Mucosa of rectum (tissue), 2 donors: Measurements from ENCODE around the gene SERPINB11.
"Not testable (repeated sequence)": the region's sequence is repeated elsewhere in the genome, so short reads cannot be mapped to it uniquely, and the experiment has no call there.

Experiments
- H3K27ac ChIP-seq, 2 donors: one replicate each; pipeline ENCODE4 v1.7.0; 2013; ENCODE audit warnings: inconsistent platforms in 2 of 2, low read depth in 2 of 2, low read length in 2 of 2
- H3K27me3 ChIP-seq, 2 donors: one replicate each; pipeline ENCODE4 v1.7.0; 2013; ENCODE audit warnings: low read length in 2 of 2; ENCODE audit not compliant: control insufficient read depth in 2 of 2, insufficient read depth in 2 of 2
- H3K36me3 ChIP-seq, 2 donors: one replicate each; pipeline ENCODE4 v1.7.0; 2013; ENCODE audit warnings: low read length in 2 of 2; ENCODE audit not compliant: control insufficient read depth in 2 of 2, insufficient read depth in 2 of 2
- H3K4me1 ChIP-seq, 2 donors: one replicate each; pipeline ENCODE4 v1.7.0; 2013; ENCODE audit warnings: low read length in 2 of 2, mild to moderate bottlenecking in 1 of 2; ENCODE audit not compliant: control insufficient read depth in 2 of 2, insufficient read depth in 2 of 2
- H3K4me3 ChIP-seq, 2 donors: one replicate each; pipeline ENCODE4 v1.7.0; 2013; ENCODE audit warnings: low read length in 2 of 2
- H3K9ac ChIP-seq, 2 donors: one replicate each; pipeline ENCODE4 v1.7.0; 2013; ENCODE audit warnings: low read length in 2 of 2, low read depth in 1 of 2, mild to moderate bottlenecking in 1 of 2
- H3K9me3 ChIP-seq, 2 donors: one replicate each; pipeline ENCODE4 v1.7.0; 2013; ENCODE audit warnings: low read length in 2 of 2; ENCODE audit not compliant: control insufficient read depth in 2 of 2
- donor health status: healthy.
- donor health status: Normal muscosa, but diverticular disease.

SERPINB11 gene, protein sequence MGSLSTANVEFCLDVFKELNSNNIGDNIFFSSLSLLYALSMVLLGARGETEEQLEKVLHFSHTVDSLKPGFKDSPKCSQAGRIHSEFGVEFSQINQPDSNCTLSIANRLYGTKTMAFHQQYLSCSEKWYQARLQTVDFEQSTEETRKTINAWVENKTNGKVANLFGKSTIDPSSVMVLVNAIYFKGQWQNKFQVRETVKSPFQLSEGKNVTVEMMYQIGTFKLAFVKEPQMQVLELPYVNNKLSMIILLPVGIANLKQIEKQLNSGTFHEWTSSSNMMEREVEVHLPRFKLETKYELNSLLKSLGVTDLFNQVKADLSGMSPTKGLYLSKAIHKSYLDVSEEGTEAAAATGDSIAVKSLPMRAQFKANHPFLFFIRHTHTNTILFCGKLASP

GRCh38 chr18:63702660-63703059 lies at the start of gene SERPINB11:
TSS of gene SERPINB11 (plus strand) at chr18:63702960. CDS start at chr18:63710194, 7,234 bp downstream.
- Histone ChIP-seq H3K36me3 (no peaks in the 10 kb centered on the region), H3K9me3 (no peaks in the 10 kb centered on the region), H3K4me1 (no peaks in the 10 kb centered on the region), H3K9ac (no peak within 1 kb of the TSS), H3K27ac (no peak within 1 kb of the TSS), H3K27me3 (no peaks in the 10 kb centered on the region), H3K4me3 (no peak within 1 kb of the TSS)

- H3K9ac ChIP-seq, H3K27ac ChIP-seq, H3K4me1 ChIP-seq, H3K9me3 ChIP-seq, H3K36me3 ChIP-seq, H3K27me3 ChIP-seq, H3K4me3 ChIP-seq: not testable (repeated sequence)
Observed at GRCh38 chr18:63658920-63659319, 43.8 kb upstream of the SERPINB11 start.

DNA sequence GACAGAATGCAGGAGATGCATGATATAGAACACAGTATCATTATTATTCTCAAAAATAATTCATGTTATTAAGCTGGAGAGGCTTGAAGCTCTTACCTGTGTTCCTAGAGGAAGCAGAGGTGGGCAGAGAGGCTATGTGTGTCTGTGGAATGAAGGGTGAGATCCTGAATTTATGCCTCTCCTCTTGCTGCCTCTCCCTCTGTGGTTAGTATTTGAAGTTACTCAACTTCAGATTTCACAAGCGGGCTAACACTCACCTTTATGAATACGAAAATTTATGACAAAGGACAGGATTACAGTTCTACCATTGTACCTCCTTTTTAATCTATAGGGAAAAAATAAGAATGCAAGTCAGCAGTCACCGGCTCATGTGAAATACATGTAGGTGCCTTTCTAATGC lies 41.0 kb upstream of the SERPINB11 start, which contains the start of gene SERPINB3:
Gene SERPINB3 (minus strand): TSS at position 144 of the 400 bp plus-strand sequence. CDS start 677 bp downstream, outside the sequence.
- H3K9ac ChIP-seq, H3K4me3 ChIP-seq: not testable (repeated sequence)

DNA sequence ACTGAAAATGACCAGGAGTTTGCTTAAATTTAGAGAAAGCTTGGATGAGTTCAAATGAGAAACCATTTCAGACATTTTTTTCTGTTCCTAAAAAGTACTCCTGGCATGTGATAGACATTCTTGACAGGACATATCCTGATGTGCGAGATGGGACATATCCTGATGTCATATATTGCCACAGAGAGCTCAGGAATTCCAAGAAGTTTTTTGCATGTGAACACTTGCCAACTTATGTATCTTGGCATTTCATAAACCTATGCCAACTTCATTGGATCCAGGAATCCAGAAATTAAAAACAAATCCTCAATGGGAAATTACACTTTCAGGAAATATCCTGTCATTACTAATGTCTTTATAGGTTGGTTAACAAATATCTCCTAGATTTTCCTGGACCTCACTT lies 38.2 kb upstream of the SERPINB11 start:
- Histone ChIP-seq H3K4me1 (no peaks in the 10 kb centered on the region), H3K4me3 (no peak overlapping the region), H3K36me3 (no peaks in the 10 kb centered on the region), H3K9me3 (no peaks in the 10 kb centered on the region), H3K27me3 (no peaks in the 10 kb centered on the region), H3K9ac (no peak overlapping the region), H3K27ac (no peak overlapping the region)

More for the DNA sequence above, 41.0 kb upstream of the SERPINB11 start, which contains the start of gene SERPINB3:
- not testable (repeated sequence) for H3K27ac ChIP-seq, H3K4me1 ChIP-seq, H3K36me3 ChIP-seq, H3K27me3 ChIP-seq, H3K9me3 ChIP-seq

DNA sequence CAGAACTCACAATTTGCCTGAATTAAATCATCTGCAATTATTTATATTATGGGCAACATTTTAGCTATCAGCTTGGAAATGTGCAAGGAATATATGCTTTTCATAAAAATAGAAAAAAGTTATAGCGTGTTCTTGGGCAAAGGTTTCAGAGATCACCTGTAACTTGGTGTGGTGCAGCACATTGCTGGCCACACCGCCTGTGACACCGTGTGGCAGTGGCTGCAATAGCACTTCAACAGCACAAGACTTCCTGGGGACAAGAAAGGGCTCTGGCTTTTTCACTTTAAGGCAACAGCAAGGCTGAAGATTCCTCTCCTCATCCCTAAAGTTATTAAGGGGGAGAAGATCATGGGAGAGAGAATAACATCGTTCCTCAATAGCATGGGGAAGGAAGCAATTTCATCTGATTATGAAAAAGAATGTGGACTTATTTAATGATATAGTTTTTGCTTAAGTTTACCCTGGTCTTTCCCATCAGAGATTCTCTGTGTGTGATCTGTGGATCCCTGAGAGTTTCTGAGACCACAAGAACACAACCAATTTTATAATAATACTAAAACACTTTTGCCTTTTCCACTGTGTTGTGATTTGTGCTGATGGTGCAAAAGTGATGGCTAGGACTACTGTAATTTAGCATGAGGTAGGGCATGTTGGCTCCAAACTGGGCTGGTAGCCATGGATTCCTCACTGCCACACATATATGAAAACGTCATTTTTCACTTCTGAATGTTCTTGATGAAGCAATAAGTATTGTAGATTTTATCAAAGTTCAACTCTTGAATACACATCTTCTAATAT lies 26.0 kb upstream of the SERPINB11 start:
- H3K9me3 ChIP-seq: no peaks in the 10 kb centered on the region
- no peaks in the 10 kb centered on the region for H3K36me3 ChIP-seq
- no peak overlapping the region for H3K4me3 ChIP-seq
- no peaks in the 10 kb centered on the region for H3K27me3 ChIP-seq
- no peak overlapping the region for H3K9ac ChIP-seq
- H3K27ac ChIP-seq: no peak overlapping the region
- no peaks in the 10 kb centered on the region for H3K4me1 ChIP-seq

- Histone ChIP-seq H3K4me3 (no peak overlapping the region), H3K36me3 (no peaks in the 10 kb centered on the region), H3K27ac (no peak overlapping the region), H3K27me3 (no peaks in the 10 kb centered on the region), H3K9ac (no peak overlapping the region), H3K4me1 (no peaks in the 10 kb centered on the region), H3K9me3 (no peaks in the 10 kb centered on the region)
Observed at GRCh38 chr18:63677500-63678225, 25.1 kb upstream of the SERPINB11 start.

DNA sequence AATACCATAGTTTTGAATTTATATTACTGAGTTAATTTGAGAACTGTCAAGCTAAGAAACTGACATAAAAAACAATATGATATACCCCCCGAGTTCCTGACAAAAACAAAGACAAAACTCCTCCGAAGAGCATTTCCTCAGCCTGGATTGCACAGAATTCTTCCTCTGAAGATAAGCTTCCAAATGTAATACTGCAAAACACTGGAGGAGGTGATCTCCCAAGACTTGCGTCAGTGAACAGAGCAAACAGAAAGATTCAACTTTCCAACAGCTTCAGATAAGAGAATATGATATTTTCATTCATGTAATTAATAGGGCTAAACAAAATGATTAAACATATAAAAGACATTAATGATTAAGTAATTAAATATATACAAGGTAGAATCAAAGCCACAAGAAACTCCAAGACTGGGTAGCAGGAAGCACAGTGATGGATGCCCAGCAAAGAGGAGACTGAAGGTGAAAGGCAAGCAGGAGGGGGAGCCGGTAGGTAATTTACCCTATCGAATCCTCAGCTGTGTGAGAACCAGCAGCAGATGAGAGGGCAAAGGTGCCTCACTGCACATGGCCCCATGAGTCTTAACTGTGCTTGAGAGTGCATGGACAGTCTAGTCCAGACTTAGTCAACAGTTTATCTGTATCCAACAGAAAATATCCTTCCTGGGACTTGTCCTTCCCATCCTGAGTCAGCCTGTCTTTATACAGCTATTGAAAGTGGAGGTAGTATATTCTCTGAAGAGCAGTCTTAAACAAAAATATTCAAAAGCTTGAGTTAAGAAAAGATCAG lies 22.7 kb upstream of the SERPINB11 start:
- Histone ChIP-seq H3K9me3 (no peaks in the 10 kb centered on the region), H3K9ac (no peak overlapping the region), H3K4me3 (no peak overlapping the region), H3K27me3 (no peaks in the 10 kb centered on the region), H3K36me3 (no peaks in the 10 kb centered on the region), H3K27ac (no peak overlapping the region), H3K4me1 (no peaks in the 10 kb centered on the region)

GRCh38 chr18:63681449-63682340 lies 21.1 kb upstream of the SERPINB11 start:
- Histone ChIP-seq H3K4me1 (no peaks in the 10 kb centered on the region), H3K9ac (no peak overlapping the region), H3K9me3 (no peaks in the 10 kb centered on the region), H3K4me3 (no peak overlapping the region), H3K27me3 (no peaks in the 10 kb centered on the region), H3K27ac (no peak overlapping the region), H3K36me3 (no peaks in the 10 kb centered on the region)

- Histone ChIP-seq H3K27me3 (no peaks in the 10 kb centered on the region), H3K4me3 (no peak overlapping the region), H3K9ac (no peak overlapping the region), H3K4me1 (no peaks in the 10 kb centered on the region), H3K36me3 (no peaks in the 10 kb centered on the region), H3K27ac (no peak overlapping the region), H3K9me3 (no peaks in the 10 kb centered on the region)
Observed at GRCh38 chr18:63683152-63683551, 19.6 kb upstream of the SERPINB11 start.
